GM18520 (cell line): ENCODE measurements around the gene RAPGEF1.

Experiments used
- ATAC-seq: cut with Tn5 transposase; IDR thresholded peaks from one replicate; pipeline ENCODE4 v1.9.1; 2021; ENCODE audit not compliant: unreplicated experiment

The RAPGEF1 gene

DNA sequence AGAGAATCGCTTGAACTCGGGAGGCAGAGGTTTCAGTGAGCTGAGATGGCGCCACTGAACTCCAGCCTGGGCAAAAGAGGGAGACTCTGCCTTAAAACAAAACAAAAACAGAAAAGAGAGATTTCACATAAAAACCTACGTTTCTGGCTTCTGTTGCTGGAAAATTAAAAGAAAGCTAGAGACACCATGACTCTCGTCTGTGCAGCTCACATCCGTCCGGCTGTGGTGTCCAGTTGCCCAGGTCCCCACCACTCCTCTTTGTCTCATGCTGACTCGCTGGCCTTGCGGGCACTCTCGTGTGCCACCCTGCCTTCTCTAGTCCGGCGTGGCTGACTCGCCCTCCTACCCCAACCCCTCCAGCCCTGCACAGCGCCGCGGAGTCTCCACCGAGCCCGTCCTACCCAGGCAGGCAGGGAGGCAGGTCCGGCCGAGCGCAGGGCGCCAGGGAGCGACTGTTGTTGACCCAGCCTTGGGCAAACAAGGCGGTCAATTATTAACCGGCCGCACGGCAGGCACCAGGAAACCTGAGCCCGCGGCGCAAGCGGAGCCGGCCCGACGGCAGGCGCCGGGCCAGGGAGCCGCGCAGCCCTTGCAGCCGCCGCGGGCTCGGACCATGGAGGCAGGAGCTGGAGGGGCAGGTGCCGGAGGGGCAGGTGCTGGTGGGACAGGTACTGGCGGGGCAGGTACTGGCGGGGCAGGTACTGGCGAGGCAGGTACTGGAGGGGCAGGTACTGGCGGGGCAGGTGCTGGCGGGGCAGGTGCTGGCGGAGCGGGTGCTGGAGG is 194.7 kb downstream of the RAPGEF1 start, which contains the start of gene PRRT1B:
PRRT1B (plus strand) TSS at position 521 of the 783 bp plus-strand sequence; CDS start at position 614, 93 bp downstream.
- ATAC-seq, result no peak

DNA sequence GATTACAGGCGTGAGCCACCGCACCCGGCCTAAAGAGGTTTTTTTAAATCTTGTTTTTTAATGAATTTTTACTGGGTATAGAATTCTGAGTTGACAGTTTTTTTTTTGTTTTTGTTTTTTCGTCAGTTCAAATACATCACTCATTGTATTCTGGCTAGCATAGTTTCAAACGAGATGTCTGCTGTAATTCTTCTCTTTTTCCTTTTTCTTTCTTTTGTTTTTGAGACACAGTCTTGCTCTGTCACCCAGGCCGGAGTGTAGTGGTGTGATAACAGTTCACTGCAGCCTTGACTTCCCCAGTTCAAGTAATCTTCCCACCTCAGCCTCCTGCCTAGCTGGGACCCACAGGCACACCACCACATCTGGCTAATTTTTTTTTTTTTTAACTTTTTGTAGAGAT is 196.7 kb downstream of the RAPGEF1 start:
- ATAC-seq, result no peak

DNA sequence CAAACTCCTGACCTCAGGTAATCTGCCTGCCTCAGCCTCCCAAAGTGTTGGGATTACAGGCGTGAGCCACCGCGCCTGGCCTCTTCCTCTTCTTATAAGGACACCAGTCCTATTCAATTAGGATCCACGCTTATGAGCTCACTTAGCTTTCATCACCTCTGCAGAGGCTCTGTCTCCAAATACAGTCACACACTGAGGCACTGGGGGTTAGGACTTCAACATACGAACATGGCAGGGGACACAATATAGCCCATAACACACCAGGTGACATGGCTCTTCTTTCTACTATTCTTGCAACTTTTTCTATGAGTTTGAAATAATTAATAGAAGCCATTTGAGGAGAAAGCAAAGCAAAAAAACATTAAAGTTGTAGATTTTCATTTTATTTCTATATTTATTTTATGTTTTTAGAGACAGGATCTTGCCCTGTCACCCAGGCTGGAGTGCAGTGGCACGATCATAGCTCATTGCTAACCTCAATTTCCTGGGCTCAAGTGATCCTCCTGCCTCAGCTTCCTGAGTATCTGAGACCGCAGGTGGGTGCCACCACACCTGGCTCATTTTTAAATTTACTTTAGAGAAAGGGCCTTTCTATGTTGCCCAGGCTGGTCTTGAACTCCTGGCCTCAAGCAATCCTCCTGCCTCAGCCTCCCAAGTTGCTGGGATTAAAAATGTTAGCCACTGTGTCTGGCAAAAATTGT is 200.5 kb downstream of the RAPGEF1 start:
- ATAC-seq, result no peak

DNA sequence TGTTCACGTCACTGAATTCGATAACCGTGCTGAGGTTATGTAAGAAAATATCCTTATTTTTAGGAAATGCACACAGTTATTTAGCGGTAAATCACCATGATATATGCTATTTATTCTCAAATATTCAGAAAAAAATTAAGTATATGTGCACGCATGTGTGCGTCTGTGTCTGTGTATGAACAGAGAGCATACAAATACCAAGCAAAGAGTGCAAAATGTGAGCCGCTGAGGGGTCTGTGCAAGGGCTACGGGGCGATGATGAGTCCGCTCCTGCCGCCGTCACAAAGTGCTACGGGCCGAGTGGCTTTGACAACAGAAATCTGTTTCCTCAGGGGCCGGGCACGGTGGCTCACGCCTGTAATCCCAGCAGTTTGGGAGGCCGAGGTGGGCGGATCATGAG is 201.9 kb downstream of the RAPGEF1 start:
- no peak for ATAC-seq

DNA sequence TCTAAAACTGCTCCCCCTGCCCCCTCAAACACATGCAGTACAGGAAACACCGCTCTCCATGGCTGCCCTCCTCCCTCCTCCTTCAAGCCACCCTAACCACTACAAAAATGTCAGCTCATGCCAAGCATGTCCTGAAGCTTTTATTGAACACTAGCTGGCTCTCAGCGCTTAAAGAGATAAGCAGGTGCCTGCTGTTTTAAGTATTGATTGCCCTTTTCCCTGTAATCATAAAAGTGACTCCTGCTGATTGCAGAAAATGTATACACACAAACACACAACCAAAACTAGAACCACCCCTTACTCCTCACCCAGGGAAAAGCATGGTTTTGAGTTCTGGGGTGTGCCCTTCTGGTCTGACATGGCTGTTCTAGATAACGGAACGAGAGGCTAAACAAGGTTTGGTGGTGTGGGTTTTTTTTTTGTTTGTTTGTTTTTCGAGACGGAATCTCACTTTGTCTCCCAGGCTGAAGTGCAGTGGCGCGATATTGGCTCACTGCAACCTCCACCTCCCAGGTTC is 205.1 kb downstream of the RAPGEF1 start:
- ATAC-seq, result no peak

DNA sequence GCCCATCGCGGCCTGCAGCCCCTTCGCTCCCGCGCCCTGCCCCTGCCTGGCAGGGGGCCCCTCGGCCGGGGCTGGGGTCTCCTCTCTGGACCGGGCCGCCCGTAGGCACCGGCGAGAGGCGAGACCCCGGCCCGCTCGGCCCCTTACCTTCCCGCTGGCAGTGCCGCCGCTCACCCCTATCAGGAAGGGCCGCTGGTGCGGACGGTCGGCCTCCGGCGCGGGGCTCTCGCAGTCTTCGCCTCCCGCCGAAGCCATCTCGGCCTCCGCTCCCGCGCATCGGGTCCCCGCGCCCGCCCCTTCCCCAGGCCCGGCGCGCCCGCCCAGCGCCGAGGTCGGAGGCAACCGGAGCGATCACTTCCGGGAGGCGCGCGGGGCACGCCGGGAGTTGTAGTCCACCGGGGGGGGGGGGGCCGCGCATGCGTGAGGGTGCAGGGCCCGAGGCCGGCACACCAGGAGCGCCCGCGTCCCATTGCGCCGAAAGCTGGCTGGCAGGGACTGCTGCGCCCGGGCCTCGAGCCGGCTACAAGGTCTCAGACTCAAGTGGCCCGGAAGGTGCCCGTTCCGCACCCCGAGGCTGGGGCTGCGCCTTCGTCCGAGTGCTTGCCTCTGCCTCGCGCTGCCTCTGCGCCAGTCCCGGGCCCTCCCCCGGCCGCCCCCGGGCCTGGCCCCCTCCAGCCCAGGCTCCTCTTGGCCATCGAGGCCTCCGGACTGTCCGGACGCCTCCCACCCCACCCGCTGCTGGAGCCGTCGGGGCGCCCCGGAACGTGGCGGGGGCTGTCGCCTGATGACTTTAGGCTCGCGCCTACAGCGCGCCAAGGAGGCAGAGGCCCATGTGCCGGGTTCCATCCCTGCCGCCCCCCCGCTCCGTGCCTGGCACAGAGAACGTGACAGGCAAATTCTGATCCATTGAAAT is 208.7 kb downstream of the RAPGEF1 start, which contains the start of gene UCK1:
UCK1 (minus strand) TSS at position 344 of the 913 bp plus-strand sequence; CDS start at position 255, 89 bp downstream.
- ATAC-seq, result peak; percentile 67

DNA sequence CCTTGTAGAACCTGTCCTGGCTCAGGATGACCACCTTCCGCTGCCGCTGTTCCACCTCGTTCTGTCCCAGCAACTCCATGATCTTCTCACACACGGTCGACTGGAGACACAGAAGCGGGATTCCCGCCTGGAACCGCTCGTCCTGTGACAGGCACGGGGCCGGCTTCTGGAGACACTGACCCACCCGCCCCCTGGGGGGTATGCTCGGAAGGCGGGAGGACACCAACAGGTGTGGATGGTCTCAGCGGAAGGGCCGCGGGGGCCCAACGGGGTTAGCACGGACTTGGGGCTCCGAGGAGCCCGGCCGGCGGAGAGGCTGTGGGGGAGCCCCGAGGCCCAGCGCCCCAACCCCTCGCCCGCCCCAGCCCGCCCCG is 209.3 kb downstream of the RAPGEF1 start:
- no peak for ATAC-seq

DNA sequence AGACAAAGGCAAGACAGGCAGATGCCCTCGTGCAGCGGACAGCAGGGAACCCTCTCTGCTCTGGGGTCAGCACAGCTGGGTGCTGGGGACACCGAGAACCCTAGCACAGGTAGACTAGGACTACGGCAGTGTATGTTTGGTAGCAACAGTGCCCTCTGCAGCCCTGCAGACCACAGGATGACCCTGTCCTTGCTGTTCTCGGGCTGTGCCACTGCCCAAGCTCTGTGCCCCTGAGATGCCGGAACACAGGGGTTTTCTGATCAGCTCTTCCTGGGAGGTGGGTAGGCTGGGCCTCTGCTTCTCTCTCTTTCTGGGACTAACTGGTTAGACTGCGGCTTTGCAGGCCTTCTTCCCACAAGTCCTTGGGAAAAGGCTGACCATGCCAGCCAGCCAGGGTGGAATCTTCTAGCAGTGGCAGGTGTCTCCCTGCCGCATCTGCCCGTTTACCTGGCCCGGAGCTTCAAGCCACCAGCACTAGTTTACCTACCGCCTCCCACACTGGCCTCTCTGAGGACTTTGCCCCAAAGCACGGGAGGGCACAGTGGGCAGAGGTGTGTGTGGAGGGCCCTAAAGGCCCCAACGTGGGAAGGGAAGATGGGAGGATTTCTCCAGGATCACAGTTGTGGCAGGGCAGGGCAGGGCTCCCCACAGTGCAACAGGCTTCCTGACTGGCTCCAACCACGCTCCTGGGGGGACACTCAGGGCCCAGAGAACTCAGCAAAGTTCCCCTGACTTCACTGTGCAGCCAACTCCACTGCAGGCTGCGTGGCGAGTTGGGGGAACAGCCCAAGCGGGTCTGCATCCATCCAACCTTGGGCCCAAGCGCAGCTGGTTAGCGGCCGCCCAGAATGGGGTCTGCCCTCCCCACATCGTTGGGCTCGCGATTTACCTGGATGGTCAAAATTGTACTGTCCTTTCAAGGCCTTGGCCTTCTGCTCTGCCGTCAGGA is 210.0 kb downstream of the RAPGEF1 start:
- ATAC-seq, result no peak

DNA sequence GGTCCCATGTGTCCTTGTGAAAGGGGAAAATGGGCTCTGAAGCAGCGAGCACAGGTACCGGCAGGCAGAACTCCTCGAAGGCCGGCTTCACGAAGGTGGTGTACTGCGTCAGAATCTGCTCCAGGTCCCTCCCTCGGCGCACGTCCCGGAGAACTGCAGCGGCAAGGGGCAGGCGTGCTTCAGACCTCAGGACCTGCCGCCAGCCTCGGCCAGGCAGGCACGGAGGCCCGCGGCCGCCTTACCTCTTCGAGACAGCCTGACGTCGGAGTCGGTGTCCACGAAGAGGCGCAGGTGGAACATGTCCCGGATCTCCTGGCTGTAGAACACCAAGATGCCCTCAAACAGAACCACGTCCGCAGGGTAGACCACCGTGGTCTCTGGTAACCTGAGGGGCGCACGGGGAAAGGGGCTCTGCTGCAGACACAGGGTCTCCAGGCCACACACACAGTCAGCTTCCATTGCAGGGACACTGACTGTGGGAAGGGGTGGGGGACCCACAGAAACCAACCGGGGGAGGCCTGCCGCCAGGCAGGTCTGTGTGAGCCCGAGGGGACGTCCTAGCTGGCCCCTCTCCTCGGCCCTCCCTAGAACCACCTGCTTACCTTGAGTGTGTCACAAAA is 210.9 kb downstream of the RAPGEF1 start:
- ATAC-seq, result no peak

DNA sequence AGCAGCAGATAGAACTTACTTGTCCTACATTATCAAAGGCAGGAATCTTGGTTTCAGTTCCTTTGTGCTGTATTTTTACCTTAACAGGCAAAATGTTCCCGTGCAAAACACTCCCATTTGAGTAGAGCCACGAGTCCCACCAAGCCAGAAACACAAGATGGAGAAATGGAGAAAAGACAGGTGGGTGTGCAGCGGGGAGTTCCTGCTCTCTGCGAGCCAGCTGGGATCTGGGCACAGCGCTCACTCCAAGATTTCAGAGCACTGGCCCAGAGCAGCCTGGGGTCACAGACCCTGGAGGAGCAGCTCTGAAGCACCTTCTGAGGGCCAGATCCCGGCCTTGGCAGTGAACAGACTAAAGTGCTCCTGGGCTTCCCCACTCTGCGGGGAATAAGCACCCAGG is 211.7 kb downstream of the RAPGEF1 start:
- no peak for ATAC-seq
